VCaP (cell line): ENCODE measurements around the gene OTOGL.

Experiments used
- H3K27ac ChIP-seq: fragments of 450-650 bp; 2 replicates; pipeline ENCODE4 v1.5.1; 2017
- CTCF ChIP-seq: fragments of 450-650 bp; conservative IDR thresholded peaks from 2 replicates; pipeline ENCODE4 v1.5.1; 2017; ENCODE audit warnings: mild to moderate bottlenecking, moderate library complexity

Gene OTOGL

DNA sequence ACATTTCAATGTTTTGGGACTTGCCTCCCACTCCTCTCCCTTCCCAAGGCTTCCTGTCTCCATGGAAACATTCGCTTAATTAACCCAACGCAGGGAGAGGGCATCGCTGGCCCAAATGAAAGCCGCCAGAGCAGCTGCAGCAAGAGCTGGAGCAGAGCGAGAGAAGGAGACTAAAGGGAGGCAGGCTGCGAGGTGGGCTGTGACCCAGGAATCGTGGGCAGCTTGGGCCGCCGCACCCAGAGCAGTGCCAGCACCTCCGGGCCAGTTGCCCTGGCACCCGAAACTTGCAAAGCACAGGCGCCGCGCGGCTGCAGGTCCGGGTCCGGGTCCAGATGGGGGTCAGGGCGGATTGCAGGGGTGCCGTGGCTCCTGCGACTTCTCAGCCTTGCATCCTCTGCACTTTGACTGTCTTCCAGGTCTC is 301.2 kb downstream of the OTOGL start:
- H3K27ac ChIP-seq: no peak overlapping the region
- no peak for TF ChIP-seq CTCF

DNA sequence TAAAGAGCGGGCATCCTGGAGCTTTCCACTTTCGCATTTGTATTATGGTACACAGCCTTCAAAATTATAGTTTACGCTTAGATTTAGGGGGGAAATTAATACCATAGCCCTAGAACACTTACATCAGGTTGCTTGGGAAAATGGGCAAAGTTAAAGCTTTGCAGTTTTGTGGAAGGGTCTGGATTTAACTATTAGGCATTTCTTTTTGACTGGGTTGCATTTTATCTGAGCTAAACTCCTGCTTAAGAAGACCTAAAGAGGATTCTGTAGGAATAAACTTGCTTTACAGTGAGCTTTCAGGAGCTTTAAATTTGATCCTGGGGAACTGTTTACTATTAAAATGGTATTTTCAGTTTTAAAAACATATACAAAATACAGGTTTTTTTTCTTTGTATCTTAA is 301.9 kb downstream of the OTOGL start:
- TF ChIP-seq CTCF: no peak
- H3K27ac ChIP-seq: no peak overlapping the region

- TF ChIP-seq CTCF: no peak
- no peak overlapping the region for H3K27ac ChIP-seq
Measured at GRCh38 chr12:80404629-80405028, 305.3 kb downstream of the OTOGL start.

- TF ChIP-seq CTCF: no peak
- H3K27ac ChIP-seq: no peak overlapping the region
Measured at GRCh38 chr12:80406253-80406652, 306.9 kb downstream of the OTOGL start.

DNA sequence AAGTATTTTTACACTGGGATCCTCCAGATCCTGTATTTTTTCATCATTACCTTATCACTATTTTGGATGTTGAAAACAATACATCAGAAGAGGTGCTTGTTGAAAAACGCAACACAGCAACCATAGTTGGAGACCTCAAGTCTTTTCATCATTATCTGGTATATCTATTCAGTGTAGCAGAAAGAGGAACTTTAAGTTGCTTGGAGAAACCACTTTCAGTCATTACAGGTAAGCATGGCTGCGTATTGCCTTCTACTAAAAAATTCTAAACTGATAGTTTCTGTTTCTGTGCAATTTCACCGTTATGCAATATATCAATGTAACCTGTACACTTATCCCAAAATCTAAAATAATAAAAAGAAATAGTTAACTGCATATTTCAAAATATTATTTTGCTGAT is 312.4 kb downstream of the OTOGL start:
- TF ChIP-seq CTCF: no peak
- no peak overlapping the region for H3K27ac ChIP-seq

DNA sequence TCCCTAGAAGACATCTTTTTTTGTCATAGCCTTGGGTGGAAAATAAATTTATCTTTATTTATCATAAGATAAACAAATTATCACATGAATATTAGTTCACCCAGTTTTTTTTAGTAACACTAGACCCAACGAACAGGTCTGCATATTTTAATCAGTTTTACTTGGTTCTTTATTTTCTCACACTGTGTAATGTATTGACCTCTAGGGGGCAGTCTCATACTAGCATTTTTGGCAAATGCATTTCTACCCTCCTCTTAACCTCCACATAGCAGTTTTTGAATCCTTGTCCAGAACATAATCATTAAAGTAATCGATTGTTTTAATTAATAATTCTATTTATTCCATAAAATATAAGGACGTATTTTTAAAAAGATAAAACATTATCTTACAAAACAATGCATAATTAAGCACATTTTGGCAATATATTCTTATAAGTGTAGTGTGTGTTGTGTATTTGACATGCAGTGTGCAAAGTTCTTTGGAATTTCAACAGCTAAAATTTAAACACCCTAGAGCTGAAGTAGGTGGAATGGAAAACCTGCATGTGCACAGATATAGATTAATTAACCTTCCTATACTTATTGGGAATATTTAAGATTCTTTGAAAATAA is 313.1 kb downstream of the OTOGL start:
- no peak overlapping the region for H3K27ac ChIP-seq
- TF ChIP-seq CTCF: peak; percentile 90

GRCh38 chr12:80413462-80413861 is 314.1 kb downstream of the OTOGL start:
- TF ChIP-seq CTCF: peak; percentile 57
- no peak overlapping the region for H3K27ac ChIP-seq
